B cell (primary cell): Measurements from ENCODE around the gene CRYBA4. TPM values are rescaled to one million over a fixed set of nuclear protein-coding genes. Genes with fewer than 3 reads are reported as not detected.

ENCODE experiments used
- ATAC-seq: fragments of 200-7000 bp; cut with Tn5 transposase; one replicate; pipeline ENCODE4 v1.10.0; 2021; ENCODE audit warnings: low read depth, mild to moderate bottlenecking, moderate number of reproducible peaks, moderate library complexity
- CTCF ChIA-PET: fragments of 350-600 bp; sonication (Branson Sonifier 250); formaldehyde crosslinking; loops from one replicate; lab custom pipeline; 2021; ENCODE audit warnings: antibody characterized with exemption, inconsistent platforms; lab: Charles Lee
- POLR2A ChIA-PET: fragments of 350-600 bp; sonication (Branson Sonifier 250); formaldehyde crosslinking; loops from one replicate; lab custom pipeline; 2021; ENCODE audit warnings: antibody characterized with exemption; lab: Charles Lee
- DNase-seq: peaks from one replicate; pipeline ENCODE4 v3.0.0; 2013
- H2AFZ ChIP-seq: 2 replicates; pipeline ENCODE4 v1.6.1; 2012; ENCODE audit warnings: mild to moderate bottlenecking, low read depth, low read length; ENCODE audit not compliant: insufficient read depth, poor library complexity, severe bottlenecking
- H3K27ac ChIP-seq, 2 donors: 1 replicate in 1 of 2; 2 replicates in 1 of 2; pipeline ENCODE4 v1.5.1; 2012 to 2013; ENCODE audit warnings: low read length in 2 of 2, mild to moderate bottlenecking in 2 of 2, moderate library complexity in 1 of 2
- H3K27me3 ChIP-seq, 4 experiments: fragments of 200-600 bp in 1 of 4; sonication (generic) in 1 of 4; replicated peaks in 1 of 4; 1 replicate in 2 of 4; 2 replicates in 2 of 4; pipeline versions ENCODE4 v1.6.1 to v1.7.0; 2013 to 2016; ENCODE audit warnings: low read length in 3 of 4, mild to moderate bottlenecking in 2 of 4, mixed read lengths in 1 of 4, moderate library complexity in 1 of 4; ENCODE audit not compliant: insufficient read depth in 4 of 4, control insufficient read depth in 3 of 4; ENCODE audit errors: control extremely low read depth in 1 of 4
- H3K36me3 ChIP-seq, 2 experiments: replicated peaks in 1 of 2; 1 replicate in 1 of 2; 2 replicates in 1 of 2; pipeline versions ENCODE4 v1.6.1 to v1.7.1; 2013; ENCODE audit warnings: low read length in 1 of 2; ENCODE audit not compliant: insufficient read depth in 2 of 2, control insufficient read depth in 1 of 2; ENCODE audit errors: control extremely low read depth in 1 of 2, extremely low read depth in 1 of 2
- H3K4me1 ChIP-seq, 2 donors: fragments of 200-600 bp in 1 of 2; sonication (generic) in 1 of 2; 1 replicate in 1 of 2; 2 replicates in 1 of 2; pipeline versions ENCODE4 v1.5.1 to v1.6.1; 2013 to 2017; ENCODE audit warnings: low read length in 2 of 2; ENCODE audit not compliant: control insufficient read depth in 2 of 2, insufficient read depth in 2 of 2
- H3K4me2 ChIP-seq: replicated peaks from 2 replicates; pipeline ENCODE3; 2012; ENCODE audit warnings: mild to moderate bottlenecking, low read depth, low read length; ENCODE audit not compliant: poor library complexity, severe bottlenecking
- H3K4me3 ChIP-seq, 5 experiments: fragments of 200-600 bp in 1 of 5; sonication (generic) in 1 of 5; 1 replicate in 3 of 5; 2 replicates in 2 of 5; pipeline versions ENCODE4 v1.5.1 to v1.7.0; 2011 to 2016; ENCODE audit warnings: low read length in 4 of 5, mild to moderate bottlenecking in 4 of 5, low read depth in 2 of 5, control low read depth in 1 of 5, moderate library complexity in 1 of 5; ENCODE audit not compliant: insufficient read depth in 1 of 5; ENCODE audit errors: control extremely low read depth in 1 of 5, extremely low read depth in 1 of 5
- H3K79me2 ChIP-seq: fragments of 200-600 bp; sonication (generic); one replicate; pipeline ENCODE4 v1.6.0; 2016; ENCODE audit warnings: low read length; ENCODE audit not compliant: control insufficient read depth, insufficient read depth
- H3K9ac ChIP-seq: fragments of 200-600 bp; sonication (generic); 2 replicates; pipeline ENCODE4 v1.6.1; 2017; ENCODE audit warnings: mild to moderate bottlenecking, low read length, moderate library complexity
- H3K9me3 ChIP-seq, 3 donors: one replicate each; pipeline versions ENCODE4 v1.6.1 to v1.7.1; 2013; ENCODE audit warnings: low read length in 2 of 3; ENCODE audit not compliant: control insufficient read depth in 2 of 3, insufficient read depth in 1 of 3; ENCODE audit errors: control extremely low read depth in 1 of 3
- H4K20me1 ChIP-seq: 2 replicates; pipeline ENCODE4 v1.6.0; 2012; ENCODE audit warnings: mild to moderate bottlenecking, low read length; ENCODE audit not compliant: insufficient read depth, control insufficient read depth, poor library complexity, severe bottlenecking
- H3K27ac Mint-ChIP-seq: one replicate; pipeline ENCODE4 v1.8.0; 2021; ENCODE audit warnings: mixed read lengths
- H3K27me3 Mint-ChIP-seq: one replicate; pipeline ENCODE4 v1.8.0; 2021; ENCODE audit warnings: mixed read lengths
- H3K4me1 Mint-ChIP-seq: one replicate; pipeline ENCODE4 v1.8.0; 2021; ENCODE audit warnings: mixed read lengths
- H3K4me3 Mint-ChIP-seq: one replicate; pipeline ENCODE4 v1.8.0; 2021; ENCODE audit warnings: mixed read lengths
- H3K9me3 Mint-ChIP-seq: one replicate; pipeline ENCODE4 v1.8.0; 2022; ENCODE audit warnings: mixed read lengths; ENCODE audit not compliant: insufficient read depth
- EZH2 ChIP-seq: IDR thresholded peaks from 2 replicates; pipeline ENCODE4 v1.6.1; 2012; ENCODE audit warnings: borderline replicate concordance, low read depth, mild to moderate bottlenecking, moderate library complexity, low read length; ENCODE audit not compliant: insufficient read depth, poor library complexity, severe bottlenecking
- WGBS: methylation state at CpG from one replicate; pipeline ENCODE4 v1.1.5; 2013; ENCODE audit warnings: missing lambda C conversion rate; ENCODE audit not compliant: insufficient coverage; 5-methylcytosine and 5-hydroxymethylcytosine counted together
- intact Hi-C: fragments of 100-400 bp; cut with micrococcal nuclease; formaldehyde crosslinking; loops from one replicate; pipeline ENCODE4 v1.10.0; 2022
- polyA minus RNA-seq: library from RNA; depleted of rRNA, polyadenylated mRNA; stranded (reverse); fragments of >200 nt; gene quantifications from 2 replicates; pipeline ENCODE4 v1.2.3, GENCODE V29; 2012
- polyA plus RNA-seq: library from polyadenylated mRNA; depleted of rRNA; stranded (reverse); fragments of >200 nt; gene quantifications from 2 replicates; pipeline ENCODE4 v1.2.3, GENCODE V29; 2012
- total RNA-seq, 2 donors: library from RNA; stranded (reverse); fragments of 120-200 nt in 1 of 2; gene quantifications; 1 replicate in 1 of 2; 2 replicates in 1 of 2; pipeline versions ENCODE4 v1.2.3 to v1.2.4, GENCODE V29; 2013 to 2022
- TF ChIP-seq, protein P1 (sequence below): fragments of 200-600 bp; IDR thresholded peaks from one replicate; pipeline ENCODE4 v1.8.0; 2022; ENCODE audit warnings: antibody characterized with exemption, mild to moderate bottlenecking

CRYBA4 gene
- not detected in 2 replicates for total RNA-seq
- not detected for total RNA-seq (2013)
- not detected in 2 replicates for polyA plus RNA-seq
- not detected in 2 replicates for polyA minus RNA-seq

- Mint-ChIP-seq H3K27me3 (no peaks in the 10 kb centered on the region), H3K27ac (no peak within 1 kb of the TSS), H3K9me3 (no peaks in the 10 kb centered on the region), H3K4me3 (no peak within 1 kb of the TSS), H3K4me1 (peaks cover 7% of the 10 kb centered on the region)
- Histone ChIP-seq H3K9me3 (no peaks in the 10 kb centered on the region), H3K27ac (no peak within 1 kb of the TSS), H3K4me3 (no peak within 1 kb of the TSS), H4K20me1 (no peaks in the 10 kb centered on the region), H3K36me3 (no peaks in the 10 kb centered on the region), H3K4me2 (no peak within 1 kb of the TSS), H3K27me3 (peaks cover 0 to 4% (median 0%) of the 10 kb centered on the region in 4 experiments), H3K4me1 (peaks cover 7 to 12% of the 10 kb centered on the region in 2 donors), H3K9ac (no peak within 1 kb of the TSS), H2AFZ (no peak within 1 kb of the TSS), H3K79me2 (no peaks in the 10 kb centered on the region)
- WGBS = 80% methylated on average over 1 of the region's 7 CpGs
- ChIA-PET POLR2A (no interaction called here), CTCF (no interaction called here)
- TF ChIP-seq, protein P1, sequence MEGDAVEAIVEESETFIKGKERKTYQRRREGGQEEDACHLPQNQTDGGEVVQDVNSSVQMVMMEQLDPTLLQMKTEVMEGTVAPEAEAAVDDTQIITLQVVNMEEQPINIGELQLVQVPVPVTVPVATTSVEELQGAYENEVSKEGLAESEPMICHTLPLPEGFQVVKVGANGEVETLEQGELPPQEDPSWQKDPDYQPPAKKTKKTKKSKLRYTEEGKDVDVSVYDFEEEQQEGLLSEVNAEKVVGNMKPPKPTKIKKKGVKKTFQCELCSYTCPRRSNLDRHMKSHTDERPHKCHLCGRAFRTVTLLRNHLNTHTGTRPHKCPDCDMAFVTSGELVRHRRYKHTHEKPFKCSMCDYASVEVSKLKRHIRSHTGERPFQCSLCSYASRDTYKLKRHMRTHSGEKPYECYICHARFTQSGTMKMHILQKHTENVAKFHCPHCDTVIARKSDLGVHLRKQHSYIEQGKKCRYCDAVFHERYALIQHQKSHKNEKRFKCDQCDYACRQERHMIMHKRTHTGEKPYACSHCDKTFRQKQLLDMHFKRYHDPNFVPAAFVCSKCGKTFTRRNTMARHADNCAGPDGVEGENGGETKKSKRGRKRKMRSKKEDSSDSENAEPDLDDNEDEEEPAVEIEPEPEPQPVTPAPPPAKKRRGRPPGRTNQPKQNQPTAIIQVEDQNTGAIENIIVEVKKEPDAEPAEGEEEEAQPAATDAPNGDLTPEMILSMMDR = no peak
- TF ChIP-seq EZH2 = no peak
- intact Hi-C loops = no loop called here
- no peak for ATAC-seq
- no peak for DNase-seq
These were observed at the start of gene CRYBA4 for GRCh38 chr22:26621663-26622062. TSS of gene CRYBA4 (plus strand) at chr22:26621963. CDS start at chr22:26622597, 634 bp downstream.

DNA sequence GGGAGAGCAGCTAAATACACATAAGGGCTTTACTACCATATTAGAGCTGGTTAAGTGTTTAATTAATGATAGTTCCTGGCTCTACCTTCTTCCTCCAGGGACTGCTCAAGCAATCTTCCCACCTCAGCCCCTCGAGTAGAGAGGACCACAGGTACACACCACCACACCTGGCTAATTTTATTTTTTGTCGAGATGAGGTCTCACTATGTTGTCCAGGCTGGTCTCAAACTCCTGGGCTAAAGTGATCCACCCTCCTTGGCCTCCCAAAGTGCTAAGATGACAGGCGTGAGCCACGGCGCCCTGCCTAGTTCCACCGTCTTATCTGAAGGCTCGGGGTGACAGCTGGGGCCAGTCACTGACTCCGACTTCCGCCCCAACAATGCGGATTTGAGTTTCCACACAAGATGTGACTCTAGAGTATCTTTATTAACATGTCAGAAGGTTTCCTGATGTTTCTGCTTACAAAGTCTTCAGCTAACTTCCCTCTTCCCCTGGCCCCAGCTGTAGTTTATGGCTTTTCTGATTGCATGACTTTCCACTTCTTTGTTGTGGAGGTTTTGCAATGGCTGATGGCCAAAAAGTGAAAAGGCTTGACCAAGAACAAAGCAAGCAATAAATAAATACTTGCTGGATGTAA is 48.6 kb upstream of the CRYBA4 start:
- Histone ChIP-seq H3K4me2 (peak overlapping the region; percentile 36), H3K4me1 (peaks cover 13 to 20% of the 10 kb centered on the region in 2 donors), H3K9ac (no peak overlapping the region), H3K79me2 (peaks cover 52% of the 10 kb centered on the region), H3K27ac (peak overlapping the region; percentile 54 to 67), H3K4me3 (no peak overlapping the region), H2AFZ (peak overlapping the region; percentile 52), H3K27me3 (no peaks in the 10 kb centered on the region), H3K36me3 (no peaks in the 10 kb centered on the region), H3K9me3 (no peaks in the 10 kb centered on the region), H4K20me1 (no peaks in the 10 kb centered on the region)
- DNase-seq (peak; percentile 29), ATAC-seq (no peak)
- ChIA-PET CTCF (no interaction called here), POLR2A (no interaction called here)
- intact Hi-C loops = no loop called here
- H3K27me3 Mint-ChIP-seq = no peaks in the 10 kb centered on the region
- TF ChIP-seq, protein P1 = no peak
- no peak for TF ChIP-seq EZH2
- H3K4me3 Mint-ChIP-seq = peak overlapping the region; percentile 50
- WGBS = 20% methylated on average over 10 of the region's 10 CpGs
- H3K4me1 Mint-ChIP-seq = peaks cover 53% of the 10 kb centered on the region
- H3K9me3 Mint-ChIP-seq = no peaks in the 10 kb centered on the region
- peak overlapping the region; percentile 70 for H3K27ac Mint-ChIP-seq
